GM19043 (cell line): ENCODE data around the gene PDIA5.

ENCODE experiments used
- ATAC-seq: cut with Tn5 transposase; IDR thresholded peaks from one replicate; pipeline ENCODE4 v1.9.1; 2021; ENCODE audit warnings: low read depth; ENCODE audit not compliant: unreplicated experiment

Gene PDIA5

DNA sequence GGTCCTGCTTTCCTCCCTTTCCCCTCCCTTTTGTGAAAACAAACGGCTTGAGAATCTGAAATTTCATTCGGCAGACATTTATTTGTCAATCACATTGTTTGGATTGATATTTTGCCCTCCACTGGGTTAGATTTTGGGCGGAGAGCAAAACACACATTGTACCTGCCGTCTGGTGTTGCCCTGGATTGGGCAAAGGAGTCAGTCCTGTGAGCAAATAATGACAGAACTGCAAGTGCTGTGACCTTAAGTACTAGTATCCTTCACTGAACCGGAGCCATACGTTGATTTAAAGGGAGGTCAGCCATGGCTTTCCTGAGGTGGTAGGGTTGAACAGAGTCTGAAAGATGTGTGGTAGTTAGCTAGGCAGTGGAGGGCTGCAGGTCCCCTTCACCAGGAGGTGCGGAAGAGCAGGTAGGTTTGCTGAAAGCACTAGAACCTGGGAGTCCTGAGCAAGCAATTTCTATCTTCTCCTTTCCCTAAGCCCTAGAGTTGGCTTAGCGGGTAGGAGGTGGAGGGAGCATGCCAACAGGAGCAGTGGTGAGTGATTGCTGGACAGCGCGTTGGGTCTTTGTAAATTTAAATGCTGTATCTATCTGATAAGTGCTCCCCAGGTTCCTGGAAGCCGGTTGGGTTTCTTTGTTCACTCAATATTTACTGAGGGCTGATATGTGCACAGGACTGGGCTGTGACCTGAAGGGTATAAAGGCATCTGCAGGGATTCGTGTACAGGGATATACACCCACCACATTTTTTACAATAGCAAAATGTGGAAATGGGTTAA lies 2.0 kb downstream of the PDIA5 start:
- no peak for ATAC-seq

DNA sequence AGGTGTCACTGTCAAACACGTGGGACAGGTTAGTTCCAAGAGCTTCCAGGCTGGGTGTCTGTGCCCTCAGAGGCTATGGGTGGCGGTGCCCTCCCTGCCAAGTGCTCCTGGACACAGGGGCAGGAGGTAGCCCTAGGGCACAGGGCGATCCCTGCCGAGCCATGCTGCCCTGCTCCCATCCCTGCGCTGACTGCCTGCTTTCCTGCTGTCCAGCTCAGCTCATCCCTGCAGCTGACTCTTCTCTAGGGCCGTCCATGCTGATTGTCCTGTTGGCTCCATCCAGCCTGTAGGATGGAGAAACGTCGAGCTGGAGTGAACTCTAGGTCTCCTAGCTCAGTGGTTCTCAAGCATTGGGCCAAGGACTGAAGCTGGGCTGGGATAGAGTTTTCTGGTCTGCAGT lies 3.7 kb downstream of the PDIA5 start:
- ATAC-seq: no peak

DNA sequence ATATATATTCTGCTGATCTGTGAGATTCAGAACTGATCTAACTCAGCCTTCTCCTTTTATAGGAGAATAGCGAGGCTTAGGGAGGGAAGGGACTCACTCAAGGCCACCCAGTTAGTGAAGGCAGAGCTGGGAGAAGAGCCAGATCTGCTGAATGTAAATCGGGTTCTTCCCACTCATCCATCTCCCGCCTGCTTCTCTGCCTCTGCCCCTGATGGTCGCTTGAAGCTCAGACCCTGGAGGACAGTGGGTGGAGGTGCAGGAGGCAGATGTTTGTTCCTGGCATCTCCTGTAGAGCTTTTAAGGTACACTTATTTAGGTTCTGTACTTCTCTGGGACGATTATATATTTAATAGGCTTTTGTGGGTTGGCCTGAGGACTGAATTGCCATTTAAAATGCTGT lies 4.3 kb downstream of the PDIA5 start:
- no peak for ATAC-seq

DNA sequence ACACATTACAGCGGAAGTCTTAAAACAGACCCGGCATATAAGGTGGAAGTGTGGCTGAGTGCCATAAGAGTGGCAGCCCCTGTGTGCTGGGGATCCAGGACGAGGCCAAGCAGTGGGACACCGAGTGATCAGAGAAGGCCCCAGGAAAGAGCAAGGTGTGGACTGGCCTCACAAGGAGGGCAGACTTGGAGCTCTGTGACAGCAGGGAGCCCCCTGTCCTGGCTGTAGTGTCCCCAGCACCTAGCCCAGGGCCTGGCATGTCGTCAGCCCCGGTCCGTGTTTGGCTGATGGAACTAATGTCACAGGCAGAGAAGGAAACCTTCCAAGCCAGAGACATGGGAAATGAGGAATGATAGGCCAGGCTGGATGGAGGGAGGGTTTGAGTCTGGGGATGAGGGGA lies 4.8 kb downstream of the PDIA5 start:
- no peak for ATAC-seq

DNA sequence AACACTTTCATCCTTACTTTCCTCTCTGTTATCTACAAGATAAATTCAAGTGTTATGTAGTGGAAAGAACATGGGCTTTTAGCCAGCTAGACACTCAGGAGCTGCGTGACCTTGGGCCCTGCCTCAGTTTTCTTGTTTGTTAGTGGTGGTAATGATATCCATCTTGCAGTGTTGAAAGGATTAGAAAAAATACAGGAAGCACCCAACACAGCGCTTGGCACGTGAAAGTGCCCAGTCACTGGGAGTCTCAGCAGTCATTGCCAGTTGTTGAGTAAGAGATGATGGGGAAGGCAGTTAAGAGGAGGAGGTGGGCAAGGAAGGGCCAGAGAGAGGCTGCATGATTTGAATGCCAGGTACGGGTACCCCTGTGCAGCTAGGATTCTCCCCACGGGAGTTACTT lies 5.3 kb downstream of the PDIA5 start:
- ATAC-seq: no peak

DNA sequence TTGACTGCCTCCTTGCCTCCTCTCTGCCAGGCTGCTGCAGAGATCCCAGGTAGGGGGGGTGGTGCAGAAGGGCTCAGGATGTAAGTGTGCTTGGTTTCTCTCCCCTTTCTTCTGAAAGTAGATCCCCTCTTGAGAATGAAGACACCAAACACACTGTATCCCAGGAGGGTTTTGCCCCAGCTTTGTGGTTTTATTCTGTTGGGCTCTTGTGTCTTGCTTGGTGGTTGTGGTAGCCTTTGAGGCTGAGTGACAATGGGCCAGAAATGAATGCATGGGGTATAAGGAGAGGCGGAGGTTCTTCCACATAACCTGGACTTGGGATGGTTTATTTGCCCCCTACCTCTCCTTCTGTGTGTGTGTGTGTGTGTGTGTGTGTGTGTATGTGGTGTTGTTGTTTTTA lies 5.7 kb downstream of the PDIA5 start:
- ATAC-seq: no peak

DNA sequence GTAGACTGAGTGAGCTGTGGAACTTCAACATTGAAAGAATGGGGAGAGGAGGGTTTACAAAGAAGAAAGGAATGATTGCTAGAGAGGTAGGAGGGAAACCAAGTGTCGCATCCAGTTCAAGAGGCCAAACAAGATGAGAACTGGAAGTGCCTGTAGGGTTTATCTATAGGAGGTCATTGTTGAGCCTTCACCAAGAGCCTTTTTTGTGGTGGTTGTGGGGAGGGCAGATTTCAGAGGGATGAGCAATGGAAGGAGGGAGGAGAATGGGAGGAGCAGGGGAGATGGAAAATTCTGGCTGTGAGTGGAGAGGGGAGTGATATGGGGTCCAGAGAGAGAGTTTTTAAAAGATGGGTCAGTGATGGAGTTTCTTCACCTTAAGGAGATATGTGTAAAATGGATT lies 8.5 kb downstream of the PDIA5 start:
- ATAC-seq: no peak

DNA sequence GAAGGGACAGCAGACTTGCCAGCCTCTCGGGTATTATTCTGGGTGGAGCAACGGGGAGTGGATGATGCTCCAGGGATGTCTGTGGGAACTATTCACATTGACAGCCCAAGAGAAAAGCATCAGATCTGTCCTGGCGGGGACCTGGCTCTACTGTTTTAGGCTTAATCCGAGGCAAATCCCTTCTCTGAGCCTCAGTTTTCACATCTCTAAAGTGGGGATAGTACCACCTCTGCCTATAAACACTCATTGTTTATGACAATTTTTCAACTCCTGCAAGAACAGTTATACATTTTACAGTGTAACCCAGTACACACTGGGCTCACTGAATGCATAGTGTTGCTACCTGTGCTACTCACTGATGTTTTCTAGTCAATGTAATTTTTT lies 9.3 kb downstream of the PDIA5 start:
- no peak for ATAC-seq

DNA sequence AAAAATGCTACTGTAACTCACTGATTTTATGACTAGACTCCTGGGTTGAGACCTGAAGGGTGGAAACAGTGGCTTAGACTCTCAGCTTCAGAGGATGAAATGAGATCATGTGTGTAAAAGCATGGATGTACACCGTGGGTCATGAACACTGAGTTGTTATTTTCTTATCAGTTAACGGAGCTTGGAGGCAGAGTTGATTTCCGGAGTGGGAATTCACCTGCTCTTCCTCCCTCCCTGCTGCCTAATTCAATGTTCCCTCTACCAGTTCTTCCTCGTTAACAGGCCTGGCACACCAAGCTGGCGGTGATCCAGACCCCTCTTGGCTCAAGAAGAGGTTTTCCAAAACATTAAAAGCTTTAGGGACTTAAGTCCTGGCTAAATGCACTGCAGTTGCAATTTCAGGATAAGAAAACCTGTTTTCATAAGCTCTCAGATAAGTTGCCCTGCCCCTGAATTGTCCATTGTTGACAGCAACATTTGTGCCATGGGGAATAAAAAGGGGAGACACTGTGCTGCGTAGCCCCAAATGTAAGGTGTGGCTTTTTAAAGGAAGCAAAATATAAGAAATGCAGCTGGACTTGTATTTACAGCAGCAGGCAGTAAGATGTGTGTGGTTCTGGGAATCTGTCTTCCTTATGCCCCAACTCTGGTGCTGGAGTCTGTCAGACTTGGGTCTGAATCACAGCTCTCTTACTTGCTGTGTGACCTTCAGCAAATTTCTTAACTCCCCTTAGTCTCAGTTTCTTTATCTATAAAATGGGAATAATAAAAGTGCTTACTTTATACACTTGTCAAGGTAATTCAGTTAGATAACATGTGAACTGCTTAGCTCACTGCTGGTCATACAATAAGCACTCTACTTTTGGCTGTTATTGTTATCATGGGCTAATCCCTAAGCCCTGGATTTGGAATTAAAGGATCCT lies 9.9 kb downstream of the PDIA5 start:
- ATAC-seq: no peak

DNA sequence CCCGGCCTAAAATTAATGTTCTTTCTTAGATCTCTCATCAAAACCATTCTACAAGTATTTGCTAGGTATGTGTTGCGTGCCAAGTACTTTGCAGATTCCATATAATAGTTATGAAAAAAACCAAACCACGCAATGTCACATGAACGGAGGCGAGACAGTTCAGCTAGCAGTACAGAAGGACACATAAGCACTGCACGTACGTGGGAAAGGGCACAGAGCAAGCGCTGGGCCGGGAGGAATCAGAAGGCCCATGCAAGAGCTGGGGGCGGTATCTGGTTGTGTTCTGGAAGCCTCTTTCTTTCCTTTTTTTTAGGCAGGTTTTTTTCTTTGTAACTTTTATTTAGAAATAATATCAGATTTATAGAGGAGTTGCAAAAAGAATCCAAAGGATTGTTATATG lies 11.3 kb downstream of the PDIA5 start:
- no peak for ATAC-seq

DNA sequence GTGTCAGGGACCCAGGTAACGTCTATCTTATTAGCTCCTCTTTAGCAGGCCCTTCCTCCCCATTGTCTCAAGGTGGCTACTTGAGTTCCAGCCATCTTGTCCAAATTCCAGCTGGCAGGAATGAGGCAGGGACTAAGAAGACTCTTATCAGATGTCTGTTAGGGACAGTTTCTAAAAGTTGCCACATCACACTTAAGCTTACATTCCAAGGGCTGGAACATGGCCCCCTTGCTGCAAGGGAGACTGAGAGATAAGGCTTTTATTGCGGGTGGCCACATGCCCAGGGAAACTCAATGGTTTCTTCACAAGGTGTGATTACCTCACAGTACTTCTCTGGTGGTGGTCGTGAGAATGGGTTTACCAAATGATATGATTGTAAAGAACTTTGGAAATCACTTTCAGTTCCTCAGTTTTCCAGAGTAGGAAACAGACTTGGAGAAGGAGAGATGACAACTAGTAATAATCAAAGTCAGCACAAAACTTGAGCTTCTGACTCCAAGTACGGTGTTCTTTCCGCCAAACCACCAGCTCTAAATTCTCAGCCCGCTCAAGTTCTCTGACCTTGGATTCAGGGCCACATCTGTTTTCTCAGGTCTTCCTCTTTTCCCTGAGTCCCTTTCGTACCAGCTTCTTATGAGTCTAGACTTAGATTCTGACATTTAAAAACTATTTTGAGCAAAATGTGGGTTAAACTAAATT lies 14.2 kb downstream of the PDIA5 start:
- no peak for ATAC-seq

DNA sequence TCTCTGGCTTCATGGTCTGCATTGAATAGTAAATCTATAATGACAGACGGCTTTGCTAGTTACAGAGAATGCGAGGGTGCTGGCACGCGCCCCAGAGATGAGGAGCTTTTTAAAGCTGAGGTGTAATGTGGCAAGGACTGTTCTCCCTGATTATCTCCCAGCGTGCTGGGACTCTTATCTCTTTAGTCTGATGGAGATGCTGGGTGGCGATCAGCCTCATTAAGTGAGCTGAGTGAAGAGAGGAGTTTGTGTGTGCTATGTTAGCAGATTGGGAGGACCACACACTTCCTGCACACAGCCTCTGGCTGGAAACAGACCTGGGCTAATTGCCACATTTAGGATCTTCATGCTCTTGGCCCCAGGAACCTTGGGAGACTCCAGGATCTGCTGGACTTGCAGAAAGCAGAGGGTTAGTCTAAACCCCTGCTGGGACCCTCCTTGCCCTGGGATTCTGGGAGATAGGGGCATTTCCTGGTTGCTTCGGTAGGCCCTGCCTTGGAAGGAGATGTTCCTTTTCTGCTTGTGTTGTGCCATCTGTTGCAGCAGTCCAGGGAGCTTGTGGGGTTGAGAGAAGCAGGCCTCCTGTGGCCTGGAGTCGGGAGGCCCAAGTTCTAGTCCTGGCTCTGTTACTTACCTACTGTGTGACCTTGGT lies 15.0 kb downstream of the PDIA5 start:
- peak; percentile 7 for ATAC-seq

DNA sequence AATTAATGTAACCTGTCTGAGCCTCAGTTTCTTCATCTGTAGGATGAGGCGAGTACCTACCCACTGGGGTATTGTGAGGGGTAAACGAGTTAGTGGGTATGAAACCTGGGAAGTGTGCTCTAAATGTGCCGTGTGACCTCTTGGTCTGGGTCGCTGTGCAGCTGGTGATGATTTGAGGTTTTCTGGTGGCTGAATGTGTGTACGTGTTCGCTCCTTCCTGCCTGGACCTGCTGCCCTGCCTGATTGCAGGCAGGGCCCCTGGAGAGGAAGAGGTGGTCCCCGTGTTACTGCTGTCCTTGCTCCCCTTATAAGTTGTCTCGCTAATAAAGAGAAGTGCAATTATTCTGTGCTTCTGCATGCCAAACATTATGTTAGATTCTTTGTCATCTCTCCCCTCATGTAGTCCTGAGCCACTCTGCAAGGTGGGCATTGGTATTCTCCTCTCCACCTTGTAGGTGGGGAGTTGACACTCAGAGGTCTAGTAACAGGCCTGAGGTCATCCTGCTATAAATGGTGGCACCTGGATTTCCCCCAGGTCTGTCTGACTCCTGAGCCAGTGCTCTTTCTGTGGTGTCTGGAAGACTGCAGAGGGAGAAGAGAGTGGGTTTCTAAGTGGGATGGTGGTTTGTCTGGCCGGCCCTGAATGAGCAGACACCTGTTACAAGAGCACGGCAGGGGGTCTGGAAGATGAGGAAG lies 15.7 kb downstream of the PDIA5 start:
- ATAC-seq: peak; percentile 80

DNA sequence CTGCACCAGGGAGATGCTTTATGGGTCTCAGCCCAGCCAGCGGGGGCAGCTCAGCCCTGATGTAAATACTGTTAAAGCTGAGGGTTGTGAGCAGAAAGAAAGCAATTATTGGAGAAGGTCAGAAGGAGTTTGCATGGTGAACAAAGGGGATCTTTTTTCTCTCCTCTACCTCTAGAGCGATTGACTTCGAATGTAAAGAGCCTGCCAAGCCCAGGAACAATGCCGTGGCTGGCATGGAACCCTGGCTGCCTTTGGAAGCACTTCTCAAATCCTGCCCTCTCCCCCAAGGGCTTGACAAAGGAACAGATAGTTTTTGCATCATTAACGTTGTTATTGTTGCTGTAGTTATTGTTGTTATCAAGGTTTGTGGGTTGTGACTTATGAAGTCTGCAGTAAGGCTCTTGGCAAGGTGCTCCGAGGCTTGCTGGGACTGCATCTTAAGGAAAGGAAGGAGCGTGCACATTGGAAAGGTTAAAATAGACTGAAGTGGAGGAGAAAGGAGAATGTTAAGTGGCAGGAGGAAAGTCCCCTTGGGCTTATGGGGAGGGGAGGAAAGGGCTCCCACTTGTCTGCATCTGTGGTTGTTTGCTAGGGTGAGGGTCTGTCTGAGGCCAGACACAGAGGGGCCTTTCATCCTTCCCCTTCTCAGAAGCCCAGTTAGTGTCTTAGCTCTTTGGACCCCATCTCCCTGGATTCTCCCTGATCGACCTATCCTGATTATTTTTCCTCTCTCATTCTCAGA lies 16.7 kb downstream of the PDIA5 start:
- no peak for ATAC-seq

DNA sequence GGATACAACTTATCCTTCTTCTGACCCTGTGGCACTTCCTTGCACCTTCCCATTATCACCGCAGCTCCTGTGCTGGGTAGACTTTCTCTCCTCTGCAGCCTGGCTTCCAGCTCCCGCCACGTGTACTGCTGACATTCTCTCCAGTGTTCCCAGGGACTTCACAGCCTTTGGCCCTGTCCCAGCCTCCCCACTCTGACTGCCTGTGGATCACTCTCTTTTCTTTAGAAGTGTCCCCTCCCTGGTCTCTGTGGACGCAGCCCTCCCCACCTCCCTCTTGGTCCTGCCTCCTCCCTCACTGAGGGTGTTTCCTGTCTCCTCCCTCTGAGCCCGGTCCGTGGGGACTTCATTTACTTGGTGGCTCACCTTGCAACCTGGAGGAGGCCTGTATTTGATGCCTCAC lies 17.4 kb downstream of the PDIA5 start:
- ATAC-seq: no peak

DNA sequence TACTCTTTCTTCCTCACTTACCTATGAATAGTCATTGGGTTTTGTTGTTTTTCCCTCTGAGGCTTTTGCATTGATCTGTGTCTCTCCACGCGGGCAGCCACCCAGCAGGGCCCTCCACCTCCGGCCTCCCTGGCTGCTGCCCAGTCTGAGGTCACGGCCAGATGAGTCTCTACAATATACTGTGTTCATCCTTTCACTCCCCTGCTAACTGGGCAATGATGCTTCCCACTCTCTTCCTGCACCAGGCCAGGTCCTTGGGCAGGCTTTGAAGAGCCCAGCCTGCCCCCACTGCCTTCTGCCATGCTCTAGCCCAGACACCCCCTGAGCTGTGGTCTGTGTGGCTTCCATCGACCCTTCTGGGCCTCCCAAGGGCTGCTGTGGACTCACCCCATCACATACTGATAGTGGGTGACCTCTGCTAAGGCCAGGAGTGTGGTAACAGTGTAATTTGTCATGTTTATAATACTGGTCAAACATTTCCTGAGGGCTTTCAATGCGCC lies 18.0 kb downstream of the PDIA5 start:
- no peak for ATAC-seq

DNA sequence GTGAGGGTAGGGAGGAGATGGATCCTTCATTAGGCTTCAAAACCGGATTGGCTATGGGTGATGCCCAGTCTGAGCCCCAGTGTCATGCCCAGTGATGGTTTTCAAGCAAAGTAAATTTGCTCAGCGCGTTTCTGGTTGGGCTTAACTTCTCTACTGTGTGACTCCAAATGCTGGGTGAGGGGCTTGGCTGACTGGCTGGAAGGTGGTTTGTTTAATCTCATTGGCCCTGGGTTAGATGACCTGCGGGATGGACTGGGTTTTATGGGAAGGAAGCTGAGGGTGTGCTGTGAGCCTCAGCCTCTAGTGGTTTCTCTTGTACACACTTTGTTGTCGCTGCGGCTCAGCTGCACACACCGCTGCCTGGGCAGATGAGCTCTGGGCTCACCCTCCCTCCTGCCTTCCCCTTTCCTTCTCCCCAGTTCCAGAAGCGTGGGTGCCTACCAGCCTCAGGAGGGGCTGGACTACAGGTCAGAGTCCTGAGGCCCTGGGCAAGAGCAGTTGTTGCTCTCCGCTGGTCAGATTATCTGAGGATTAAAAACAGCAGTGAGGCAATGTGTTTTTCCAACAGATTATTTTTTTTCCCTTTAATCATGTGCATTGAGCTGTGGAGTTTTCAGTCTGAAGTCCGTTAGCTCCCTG lies 18.6 kb downstream of the PDIA5 start:
- ATAC-seq: no peak

DNA sequence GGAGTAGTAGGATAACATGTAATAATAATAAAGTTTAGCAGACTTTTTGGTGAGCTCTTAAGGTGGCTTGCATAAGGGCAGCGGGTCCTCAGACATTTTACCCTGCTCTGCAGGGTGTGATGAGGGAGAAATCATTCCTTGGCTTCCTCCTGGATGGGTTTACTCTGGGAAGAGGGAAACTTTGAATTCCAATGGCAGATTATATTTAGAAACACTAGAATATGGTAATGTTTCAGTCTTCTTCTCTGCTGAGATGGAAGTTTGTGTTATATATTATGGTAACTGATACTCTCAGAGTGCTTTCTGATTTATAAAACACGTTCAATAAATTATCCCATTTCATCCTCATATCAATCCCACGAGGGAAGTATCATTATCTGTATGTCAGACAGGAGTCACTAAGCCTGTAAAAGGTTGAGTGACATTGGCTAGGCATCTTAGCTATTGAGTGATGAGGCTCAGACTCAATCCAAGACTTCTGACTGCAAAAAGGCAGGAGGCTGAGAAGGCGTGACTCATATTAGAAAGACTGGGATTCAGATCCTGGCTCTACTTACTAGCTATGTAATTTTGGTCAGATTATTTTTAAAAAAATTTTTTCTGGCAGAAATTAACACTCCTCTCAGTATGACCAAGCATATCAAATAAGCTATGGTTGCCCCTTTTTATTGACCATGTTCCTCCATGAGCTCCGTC lies 19.3 kb downstream of the PDIA5 start:
- no peak for ATAC-seq
